T-helper 2 cell treated with Interferon-gamma antibody and Interleukin-4, amounts not matched to agents 5 μg/mL and 100 μg/mL, for 36 hours (primary cell): ENCODE results near the gene RFX7.

Experiments
- DNase-seq: peaks from one replicate; pipeline ENCODE4 v3.0.0; 2021; ENCODE audit warnings: low spot score
- H3K27ac Mint-ChIP-seq: one replicate; pipeline ENCODE4 v1.8.0; 2021; ENCODE audit warnings: mild to moderate bottlenecking, mixed read lengths
- H3K27me3 Mint-ChIP-seq: one replicate; pipeline ENCODE4 v1.8.0; 2021; ENCODE audit warnings: low read depth, mixed read lengths
- H3K36me3 Mint-ChIP-seq: one replicate; pipeline ENCODE4 v1.8.0; 2021; ENCODE audit warnings: low read depth, mixed read lengths
- H3K4me1 Mint-ChIP-seq: one replicate; pipeline ENCODE4 v1.8.0; 2021; ENCODE audit warnings: low read depth, mixed read lengths
- H3K4me3 Mint-ChIP-seq: one replicate; pipeline ENCODE4 v1.8.0; 2022; ENCODE audit warnings: mild to moderate bottlenecking, moderate library complexity, mixed read lengths
- H3K9me3 Mint-ChIP-seq: one replicate; pipeline ENCODE4 v1.8.0; 2021; ENCODE audit warnings: mixed read lengths

RFX7 gene

DNA sequence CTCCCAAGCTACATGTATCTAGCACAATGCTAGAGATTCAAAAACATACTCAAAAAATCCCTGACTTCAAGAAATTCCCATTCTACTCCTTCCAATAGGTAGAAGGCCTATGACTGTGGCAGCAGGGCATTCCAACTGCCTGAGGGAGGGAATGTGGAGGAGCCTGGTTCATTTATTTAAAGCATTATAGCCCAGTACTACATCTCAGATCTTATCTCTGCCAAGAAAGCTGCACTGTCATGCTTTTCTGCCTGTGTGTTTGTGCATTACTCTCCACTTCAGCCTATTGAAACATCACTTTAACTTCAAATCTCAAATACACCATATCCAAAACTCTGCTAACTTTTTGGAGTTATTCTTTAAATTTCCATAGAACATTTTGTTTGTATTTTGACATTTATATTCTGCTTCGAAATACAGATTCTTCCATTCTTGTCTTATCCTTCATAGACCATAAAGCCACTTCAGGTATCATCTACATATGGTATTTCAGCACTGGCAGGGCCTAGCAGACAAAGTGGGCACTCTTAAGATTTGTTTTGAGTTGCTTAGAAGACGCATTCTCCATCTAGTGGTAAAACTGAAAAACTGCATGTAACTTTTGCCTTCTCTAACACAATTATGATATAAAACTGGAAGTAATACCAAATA is 191.2 kb downstream of the RFX7 start:
- H3K4me3 Mint-ChIP-seq, result no peak overlapping the region
- peaks cover 5% of the 10 kb centered on the region for H3K4me1 Mint-ChIP-seq
- no peak overlapping the region for H3K27ac Mint-ChIP-seq
- no peaks in the 10 kb centered on the region for H3K9me3 Mint-ChIP-seq
- H3K27me3 Mint-ChIP-seq, result no peaks in the 10 kb centered on the region
- DNase-seq, result no peak
- no peaks in the 10 kb centered on the region for H3K36me3 Mint-ChIP-seq

DNA sequence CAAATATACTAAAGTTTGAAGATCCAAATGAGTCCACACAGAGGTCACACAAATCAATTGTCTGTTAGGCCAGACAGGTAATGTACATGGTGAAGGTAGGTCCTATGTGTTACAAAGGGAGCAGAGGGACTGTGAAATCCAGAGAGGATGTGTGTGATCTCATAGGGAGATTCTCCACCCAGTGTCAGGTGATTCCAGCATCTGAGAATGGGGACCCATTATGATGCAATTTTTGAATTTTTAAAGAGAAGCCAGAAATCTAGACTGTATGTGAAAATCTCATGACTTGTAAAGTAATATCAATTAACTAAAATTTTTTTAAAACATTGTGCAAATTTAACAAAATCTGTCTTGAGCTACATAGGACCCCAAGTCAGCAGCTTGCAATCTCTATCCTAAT is 192.0 kb downstream of the RFX7 start:
- no peak for DNase-seq
- H3K27ac Mint-ChIP-seq, result no peak overlapping the region
- H3K36me3 Mint-ChIP-seq, result no peaks in the 10 kb centered on the region
- H3K9me3 Mint-ChIP-seq, result no peaks in the 10 kb centered on the region
- no peaks in the 10 kb centered on the region for H3K27me3 Mint-ChIP-seq
- peaks cover 5% of the 10 kb centered on the region for H3K4me1 Mint-ChIP-seq
- H3K4me3 Mint-ChIP-seq, result no peak overlapping the region

DNA sequence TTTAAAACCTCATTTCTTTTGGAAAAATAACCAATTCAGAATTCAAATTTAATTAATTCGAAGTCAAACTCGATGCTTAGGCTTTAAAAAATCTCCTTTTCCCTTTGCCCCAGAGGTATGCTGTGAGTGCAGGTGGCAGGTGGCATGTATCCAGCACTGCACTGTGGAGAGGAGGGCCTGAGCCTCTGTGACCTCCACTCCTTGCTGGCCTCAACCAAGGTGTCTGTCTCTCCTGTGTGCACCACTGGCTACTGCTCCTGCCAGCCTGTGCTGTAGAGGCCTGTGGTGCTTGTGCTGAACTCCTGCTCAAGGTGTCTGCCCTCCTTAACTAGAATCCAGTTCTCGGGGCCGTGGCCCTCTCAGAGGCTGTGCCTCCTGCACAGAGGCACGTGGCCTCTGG is 194.1 kb downstream of the RFX7 start:
- Mint-ChIP-seq H3K4me1 (peaks cover 5% of the 10 kb centered on the region), H3K4me3 (no peak overlapping the region), H3K27me3 (no peaks in the 10 kb centered on the region), H3K36me3 (no peaks in the 10 kb centered on the region), H3K9me3 (no peaks in the 10 kb centered on the region), H3K27ac (no peak overlapping the region)
- no peak for DNase-seq

DNA sequence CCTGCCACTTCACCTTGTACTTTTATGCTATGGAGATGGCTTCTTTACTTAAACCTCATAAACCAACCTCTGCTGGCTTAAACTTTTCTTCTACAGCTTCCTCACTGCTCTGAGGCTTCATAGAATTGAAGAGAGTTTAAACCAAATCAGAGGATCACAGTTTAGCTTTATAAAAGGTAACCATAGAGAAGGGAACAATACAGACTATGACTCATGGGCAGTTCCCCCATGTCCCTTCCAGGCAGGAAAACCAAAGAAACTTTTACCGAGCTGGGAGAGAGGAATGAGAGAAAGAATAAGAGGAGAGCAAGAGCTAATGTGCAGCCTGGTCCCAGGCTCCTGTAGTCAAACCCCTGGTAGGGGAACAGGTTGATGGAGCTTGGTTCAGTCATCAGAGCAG is 196.3 kb downstream of the RFX7 start:
- DNase-seq, result no peak
- Mint-ChIP-seq H3K4me3 (no peak overlapping the region), H3K4me1 (peaks cover 15% of the 10 kb centered on the region), H3K36me3 (peaks cover 4% of the 10 kb centered on the region), H3K27me3 (no peaks in the 10 kb centered on the region), H3K9me3 (peaks cover 5% of the 10 kb centered on the region), H3K27ac (no peak overlapping the region)

DNA sequence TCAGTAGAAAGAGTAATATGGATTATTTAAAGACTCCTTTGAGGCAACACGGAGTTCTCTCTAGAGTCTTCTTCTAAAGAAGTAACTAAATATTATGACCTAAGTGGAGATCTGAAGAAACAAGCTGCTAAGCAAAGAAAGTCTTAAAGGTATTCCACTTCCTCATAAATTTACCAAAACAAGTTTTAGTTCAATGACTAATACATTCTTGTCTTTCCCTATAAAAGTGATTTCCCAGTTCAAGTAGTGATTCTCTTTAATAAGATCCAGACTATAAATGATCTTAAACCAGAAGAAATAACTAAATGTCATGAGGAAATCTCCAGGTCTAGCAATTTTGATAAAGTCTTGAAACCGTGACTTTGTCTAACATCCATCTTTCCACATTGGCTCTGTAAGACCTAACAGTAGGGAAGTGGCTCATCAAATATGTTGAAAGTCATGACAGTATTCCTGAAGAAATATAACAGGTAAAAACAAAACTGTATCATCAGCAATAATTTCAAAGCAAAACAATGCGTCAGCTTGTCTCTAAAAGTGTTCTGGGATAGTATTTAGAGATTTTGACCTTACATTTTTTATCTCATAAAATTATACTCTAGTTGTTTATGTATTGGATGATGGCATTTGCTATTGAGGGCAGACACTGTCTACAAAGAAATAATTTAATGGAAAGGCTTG is 198.5 kb downstream of the RFX7 start:
- Mint-ChIP-seq H3K27me3 (no peaks in the 10 kb centered on the region), H3K9me3 (peaks cover 5% of the 10 kb centered on the region), H3K27ac (no peak overlapping the region), H3K4me1 (peaks cover 14% of the 10 kb centered on the region), H3K36me3 (peaks cover 4% of the 10 kb centered on the region), H3K4me3 (no peak overlapping the region)
- DNase-seq, result no peak

DNA sequence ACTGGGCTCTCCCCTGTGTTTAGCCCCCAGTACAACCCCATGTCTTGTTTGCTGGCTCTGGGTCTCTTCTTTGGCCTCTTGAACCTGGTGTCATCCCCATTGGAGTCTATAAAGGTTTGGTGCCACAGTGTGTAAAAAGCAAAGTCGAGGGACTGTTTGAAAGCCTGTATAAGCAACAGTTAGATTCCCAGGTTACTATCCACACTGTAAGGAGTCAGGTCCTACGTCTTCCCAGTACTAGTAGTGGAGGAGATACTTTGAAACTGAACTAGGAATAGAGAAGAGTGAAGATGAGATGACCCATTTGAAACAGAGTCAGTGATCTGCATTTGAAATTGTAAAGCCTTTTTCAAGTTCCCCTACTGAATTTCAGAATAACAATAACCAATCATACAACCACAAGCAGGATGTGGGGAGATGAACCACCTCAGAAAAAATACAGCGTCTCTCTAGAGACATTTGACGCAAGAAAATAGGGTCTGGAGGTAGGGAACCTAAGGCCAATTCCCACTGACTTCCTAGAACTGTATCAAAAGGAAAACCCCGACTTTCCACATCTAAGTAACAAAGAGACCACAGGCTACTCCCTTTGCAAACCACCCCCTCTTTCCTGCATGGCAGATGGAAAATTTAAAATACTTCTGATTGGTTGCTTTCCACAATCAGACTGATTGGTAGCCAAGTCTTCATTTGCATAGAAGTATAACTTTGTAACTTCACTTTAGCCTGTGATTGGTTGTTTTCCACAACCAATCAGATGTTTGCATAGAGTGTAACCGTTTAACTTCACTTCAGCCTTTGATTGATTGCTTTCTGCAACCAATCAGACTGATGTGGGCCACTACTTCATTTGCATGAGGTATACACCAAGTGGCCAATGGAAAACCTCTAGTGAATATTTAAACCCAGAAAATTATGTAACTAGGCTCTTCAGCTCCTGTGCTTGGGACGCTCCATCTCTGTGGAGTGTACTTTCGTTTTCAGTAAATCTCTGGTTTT is 200.4 kb downstream of the RFX7 start:
- H3K4me3 Mint-ChIP-seq, result peak overlapping the region; percentile 24
- H3K4me1 Mint-ChIP-seq, result peaks cover 16% of the 10 kb centered on the region
- no peaks in the 10 kb centered on the region for H3K27me3 Mint-ChIP-seq
- H3K9me3 Mint-ChIP-seq, result peaks cover 8% of the 10 kb centered on the region
- H3K27ac Mint-ChIP-seq, result peak overlapping the region; percentile 66
- peak; percentile 58 for DNase-seq
- H3K36me3 Mint-ChIP-seq, result peaks cover 6% of the 10 kb centered on the region

DNA sequence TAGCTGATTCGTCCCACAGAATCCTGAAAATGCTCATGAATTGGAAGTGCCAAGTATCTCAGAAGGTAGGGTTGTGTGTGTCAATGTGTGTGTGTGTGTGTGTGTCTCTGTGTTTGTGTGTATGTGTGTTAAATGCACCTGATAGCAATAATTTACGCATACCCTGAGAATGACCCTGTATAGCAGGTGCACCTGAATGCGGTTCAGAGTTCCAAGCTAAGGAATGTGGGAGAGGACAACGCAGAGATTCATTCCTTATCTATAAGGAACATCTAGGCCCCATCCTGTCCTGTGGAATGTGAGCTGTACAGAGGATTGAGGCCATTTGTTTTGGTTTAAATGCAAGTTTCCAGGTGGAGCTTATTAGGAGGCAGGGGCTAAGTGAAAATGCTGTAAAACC is 201.2 kb downstream of the RFX7 start:
- Mint-ChIP-seq H3K27ac (no peak overlapping the region), H3K27me3 (no peaks in the 10 kb centered on the region), H3K4me1 (peaks cover 21% of the 10 kb centered on the region), H3K4me3 (no peak overlapping the region), H3K36me3 (peaks cover 6% of the 10 kb centered on the region), H3K9me3 (peaks cover 8% of the 10 kb centered on the region)
- DNase-seq, result no peak

DNA sequence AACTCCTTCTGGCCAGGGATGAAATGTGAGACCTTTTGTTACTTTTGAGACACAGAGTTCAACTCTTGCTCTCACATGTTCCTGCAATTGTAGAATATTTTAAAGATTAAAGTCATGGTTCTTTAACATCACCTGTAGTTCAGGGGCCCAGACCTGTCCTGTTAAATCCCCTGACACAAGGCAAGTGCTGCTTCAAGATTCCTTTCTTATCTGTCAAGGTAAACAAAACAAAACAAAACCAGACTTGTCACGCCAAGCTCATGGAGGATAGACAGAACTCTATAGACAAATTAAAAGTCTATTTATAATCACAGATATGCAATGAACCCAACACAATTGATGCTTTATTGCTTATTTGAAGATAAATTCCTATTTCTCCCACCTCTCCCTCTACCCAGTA is 201.6 kb downstream of the RFX7 start:
- Mint-ChIP-seq H3K27ac (no peak overlapping the region), H3K36me3 (peaks cover 6% of the 10 kb centered on the region), H3K4me1 (peaks cover 21% of the 10 kb centered on the region), H3K4me3 (no peak overlapping the region), H3K27me3 (no peaks in the 10 kb centered on the region), H3K9me3 (peaks cover 8% of the 10 kb centered on the region)
- no peak for DNase-seq

DNA sequence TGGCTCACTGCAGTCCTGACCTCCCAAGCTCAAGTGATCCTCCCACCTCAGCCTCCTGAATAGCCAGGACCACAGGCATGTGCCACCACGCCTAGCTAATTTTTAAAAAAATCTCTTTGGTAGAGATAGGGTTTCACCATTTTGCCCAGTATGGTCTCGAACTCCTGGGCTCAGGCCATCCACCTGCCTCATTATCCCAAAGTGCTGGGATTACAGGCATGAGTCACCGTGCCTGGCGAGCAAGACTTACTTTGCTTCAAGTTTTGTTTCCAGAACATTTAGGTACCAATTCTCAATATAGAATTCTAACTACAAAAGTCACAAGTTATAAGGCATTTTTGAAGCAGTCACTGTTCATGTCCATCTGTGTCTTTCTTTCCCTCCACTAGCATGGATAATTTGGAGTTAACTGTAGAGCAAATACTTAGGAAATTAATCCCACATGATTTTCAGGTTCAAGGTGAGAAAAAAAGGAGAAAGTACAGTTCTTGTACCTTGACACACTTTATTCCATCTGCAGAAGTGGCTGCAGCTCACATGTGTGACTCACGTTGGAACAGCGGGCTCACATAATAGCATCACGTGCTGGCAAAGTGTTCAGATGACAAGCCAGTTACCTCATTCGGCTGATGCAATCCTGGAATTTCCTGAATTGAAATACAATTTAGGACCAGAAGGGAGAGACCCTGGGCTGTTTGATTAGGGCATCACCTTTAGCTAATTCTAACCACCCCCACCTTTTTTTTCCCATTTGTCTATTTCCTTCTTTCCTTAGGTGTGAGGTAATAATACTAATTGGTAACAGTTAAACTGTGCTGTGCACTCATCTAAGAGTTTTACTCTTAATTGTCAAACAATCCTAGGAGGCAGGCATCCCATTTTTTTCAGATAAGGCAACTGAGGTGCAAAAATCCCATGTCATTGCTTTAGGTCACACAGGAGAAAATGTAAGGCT is 203.3 kb downstream of the RFX7 start:
- no peak overlapping the region for H3K4me3 Mint-ChIP-seq
- DNase-seq, result no peak
- peaks cover 21% of the 10 kb centered on the region for H3K4me1 Mint-ChIP-seq
- peaks cover 6% of the 10 kb centered on the region for H3K36me3 Mint-ChIP-seq
- no peaks in the 10 kb centered on the region for H3K27me3 Mint-ChIP-seq
- no peak overlapping the region for H3K27ac Mint-ChIP-seq
- peaks cover 8% of the 10 kb centered on the region for H3K9me3 Mint-ChIP-seq

DNA sequence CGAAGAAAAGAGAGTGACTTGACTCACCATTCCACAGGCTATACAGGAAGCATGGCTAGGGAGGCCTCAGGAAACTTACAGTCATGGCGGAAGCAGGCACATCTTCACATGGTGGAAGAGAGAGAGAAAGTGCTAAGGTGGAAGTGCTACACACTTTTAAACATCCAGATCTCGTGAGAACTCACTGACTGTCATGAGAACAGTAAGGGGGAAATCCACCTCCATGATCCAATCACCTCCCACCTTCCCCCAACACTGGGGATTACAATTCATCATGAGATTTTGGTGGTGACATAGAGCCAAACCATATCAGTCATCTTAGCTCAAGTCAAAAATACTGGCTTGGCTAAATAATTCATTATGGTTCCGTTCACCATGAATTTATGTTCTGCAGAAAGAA is 205.0 kb downstream of the RFX7 start:
- no peaks in the 10 kb centered on the region for H3K27me3 Mint-ChIP-seq
- peaks cover 2% of the 10 kb centered on the region for H3K36me3 Mint-ChIP-seq
- no peak overlapping the region for H3K27ac Mint-ChIP-seq
- no peak for DNase-seq
- peaks cover 19% of the 10 kb centered on the region for H3K4me1 Mint-ChIP-seq
- H3K9me3 Mint-ChIP-seq, result peaks cover 3% of the 10 kb centered on the region
- no peak overlapping the region for H3K4me3 Mint-ChIP-seq

DNA sequence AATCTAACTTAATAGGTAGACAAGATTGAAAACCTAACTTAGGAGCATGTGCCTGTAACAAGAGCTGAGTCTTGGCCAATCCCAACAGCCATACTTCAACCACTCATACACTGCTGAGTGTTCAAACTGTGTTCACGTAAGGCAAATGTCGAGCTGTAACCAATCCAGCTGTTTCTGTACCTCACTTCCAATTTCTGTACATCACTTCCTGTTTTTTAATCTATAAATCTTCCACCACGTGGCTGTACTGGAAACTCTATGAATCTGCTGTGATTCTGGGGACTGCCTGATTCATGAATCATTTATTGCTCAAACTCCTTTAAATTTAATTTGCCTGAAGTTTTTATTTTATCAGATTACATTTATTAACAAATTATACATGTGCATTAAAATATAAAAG is 205.7 kb downstream of the RFX7 start:
- Mint-ChIP-seq H3K27ac (no peak overlapping the region), H3K9me3 (peaks cover 3% of the 10 kb centered on the region), H3K4me1 (peaks cover 15% of the 10 kb centered on the region), H3K27me3 (no peaks in the 10 kb centered on the region), H3K4me3 (no peak overlapping the region), H3K36me3 (peaks cover 2% of the 10 kb centered on the region)
- DNase-seq, result no peak
